ENCODE results near the gene CEP72.

- TF ChIP-seq GATA3 (IDR thresholded peaks at IDR 0.05; ENCODE audit: low read depth, low read length) = no peak
- no peak for TF ChIP-seq GATA2 (IDR thresholded peaks at IDR 0.05; ENCODE audit: low read depth, low read length)
Observed at GRCh38 chr5:619444-619843, 7.3 kb downstream of the CEP72 start.

All from SH-SY5Y (cell line).